Measurements from ENCODE around the gene RTN4IP1.

The RTN4IP1 gene

DNA sequence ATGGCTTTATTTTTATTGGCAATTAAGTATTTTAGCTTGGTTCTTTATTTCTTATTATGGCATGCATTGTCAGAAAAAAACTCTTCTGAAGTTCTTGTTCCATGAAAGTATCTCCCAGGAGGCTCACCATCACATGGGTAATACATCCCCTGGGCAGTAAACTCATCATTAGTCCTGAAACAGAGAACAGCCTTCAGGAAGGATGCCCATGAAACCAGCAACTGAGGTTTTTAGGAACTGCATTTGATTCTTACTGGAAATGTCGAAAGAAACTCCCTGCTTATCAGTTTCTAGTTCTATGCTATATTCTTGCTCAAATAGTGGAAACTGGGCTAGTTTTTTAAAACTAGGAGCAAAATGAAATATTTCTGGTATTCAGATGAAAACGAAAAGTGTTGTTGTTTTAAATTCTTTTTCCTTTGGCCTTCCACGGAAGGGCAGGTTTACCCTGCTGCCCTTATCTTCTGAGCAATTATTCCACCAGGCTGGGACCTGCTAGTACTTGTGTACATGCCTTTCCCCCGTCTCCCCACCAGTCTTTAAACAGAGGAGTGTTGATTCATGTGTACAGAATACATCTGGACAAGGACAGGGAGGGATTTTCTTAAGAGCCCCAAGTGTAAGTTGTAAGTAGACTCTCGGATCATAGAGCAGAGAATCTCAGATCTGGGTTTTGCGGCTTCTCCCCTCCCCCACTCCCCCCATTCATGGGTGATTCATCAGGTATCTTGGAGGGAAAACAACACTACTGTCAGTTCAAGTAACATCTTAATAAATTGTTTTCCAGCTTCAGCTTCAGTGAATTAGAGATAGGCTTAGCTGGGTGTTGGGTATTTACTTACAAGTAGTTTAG is 81.5 kb downstream of the RTN4IP1 start:
- no peak for DNase-seq (ENCODE audit: low read depth in 2 of 2)

DNA sequence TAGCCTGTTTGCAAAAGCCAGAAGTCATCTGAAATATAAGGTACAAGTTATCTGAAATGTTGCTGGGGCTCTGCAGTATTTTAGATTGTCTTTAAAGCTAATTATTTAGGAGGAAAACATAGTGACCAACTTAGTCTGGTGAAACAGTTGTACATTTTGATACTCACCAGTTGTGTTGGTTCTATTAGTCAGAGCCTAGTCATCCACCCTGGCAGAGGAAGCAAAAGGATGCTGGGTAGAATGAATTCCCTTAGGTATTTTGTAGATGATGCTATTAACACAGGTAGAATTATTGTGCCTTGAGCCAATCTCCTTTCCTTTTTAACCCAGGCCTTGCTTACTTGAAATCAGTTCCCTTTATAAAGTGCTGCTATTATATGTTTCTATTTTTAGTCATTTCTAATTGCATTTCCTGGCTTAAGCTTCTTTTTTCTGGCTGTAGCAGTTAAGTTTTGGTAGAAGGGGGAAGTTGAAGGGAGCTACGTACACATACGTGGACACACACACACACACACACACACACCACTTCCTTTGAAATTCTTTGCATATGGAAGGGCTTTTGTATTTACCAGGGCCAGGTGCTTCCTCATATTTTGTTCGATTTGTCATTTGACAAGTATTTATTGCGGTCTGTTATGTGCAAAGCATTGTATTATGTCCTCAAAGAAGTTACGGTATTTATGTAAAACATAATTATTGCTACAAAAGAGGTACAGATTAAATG is 82.4 kb downstream of the RTN4IP1 start:
- DNase-seq (ENCODE audit: low read depth in 2 of 2): no peak

DNA sequence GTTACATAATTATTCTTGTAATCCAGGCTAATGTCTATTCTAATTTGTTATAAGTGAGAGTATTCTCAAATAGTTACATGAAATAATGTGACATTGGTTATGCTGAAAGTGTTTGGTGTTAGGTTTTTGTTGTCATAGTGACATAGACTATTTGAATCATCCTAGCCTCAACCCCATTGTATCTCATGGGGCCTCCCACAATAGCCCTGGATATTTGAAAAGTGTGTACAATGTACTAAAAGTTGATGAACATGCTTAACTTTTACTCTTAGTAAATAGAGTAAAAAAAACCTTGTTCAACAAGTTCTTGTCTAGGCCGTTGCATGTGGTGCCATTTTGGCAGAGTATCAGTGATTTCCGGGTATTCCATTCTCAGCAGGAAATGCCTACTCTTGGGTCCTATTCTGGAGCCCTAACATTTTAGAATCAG is 83.0 kb downstream of the RTN4IP1 start:
- DNase-seq (ENCODE audit: low read depth in 2 of 2): no peak

DNA sequence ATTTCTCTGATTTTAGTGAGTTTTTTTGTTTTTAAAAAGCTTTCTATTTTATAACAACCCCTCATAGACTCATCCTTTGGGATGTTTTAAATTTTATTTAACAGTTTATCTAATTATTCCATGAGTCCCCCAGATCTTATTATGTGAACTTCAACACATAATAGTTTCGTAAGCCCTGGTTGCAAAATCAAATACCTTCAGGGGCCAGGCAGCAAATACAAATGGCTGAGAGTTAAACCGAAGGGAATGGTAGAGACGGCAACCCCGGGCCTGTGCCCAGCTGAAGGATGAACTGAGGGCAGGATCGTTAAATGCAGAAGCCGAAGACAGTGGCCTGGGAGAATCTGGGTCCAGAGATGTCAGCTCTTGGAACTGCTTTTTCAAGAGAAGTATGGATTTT is 88.4 kb downstream of the RTN4IP1 start:
- no peak for DNase-seq (ENCODE audit: low read depth in 2 of 2)

DNA sequence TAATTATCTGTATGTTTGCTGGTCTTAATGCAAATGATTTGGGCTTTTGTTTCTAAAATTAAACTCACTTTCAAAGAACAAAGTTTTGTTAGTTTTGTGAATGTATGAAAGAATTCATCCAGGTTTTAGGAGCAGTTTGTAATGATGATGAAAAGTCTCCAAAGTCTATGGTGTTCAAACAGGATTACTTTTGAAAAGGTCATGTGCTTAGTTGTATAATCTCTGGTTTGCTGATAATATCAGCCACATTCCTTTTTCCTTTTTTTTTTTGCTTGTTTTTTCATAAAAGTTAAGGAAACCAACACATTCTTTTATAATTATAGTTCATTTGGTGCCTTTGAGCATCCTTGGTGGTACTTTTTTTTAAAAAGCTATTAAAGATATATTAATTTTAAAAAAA is 88.9 kb downstream of the RTN4IP1 start:
- no peak for DNase-seq (ENCODE audit: low read depth in 2 of 2)

DNA sequence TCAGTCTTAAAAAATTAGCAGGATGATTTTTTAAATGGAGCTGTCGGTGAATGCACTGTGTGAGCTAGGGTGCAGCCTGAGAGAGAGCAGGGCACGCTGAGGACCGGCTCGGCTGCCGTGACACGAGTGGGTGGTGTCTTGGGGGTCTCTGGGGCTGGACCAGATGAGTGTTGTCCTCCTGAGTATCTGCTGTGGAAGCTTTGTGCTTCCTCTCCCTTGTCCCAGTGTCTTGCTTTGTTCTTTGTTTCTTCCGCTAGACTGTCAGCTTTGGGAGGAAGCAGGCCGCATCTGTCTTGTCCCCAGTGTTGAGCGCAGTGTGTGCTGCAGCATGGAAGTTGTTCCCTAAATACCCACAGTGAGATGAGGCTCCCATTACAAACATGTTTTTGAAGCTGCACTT is 89.4 kb downstream of the RTN4IP1 start:
- no peak for DNase-seq (ENCODE audit: low read depth in 2 of 2)

DNA sequence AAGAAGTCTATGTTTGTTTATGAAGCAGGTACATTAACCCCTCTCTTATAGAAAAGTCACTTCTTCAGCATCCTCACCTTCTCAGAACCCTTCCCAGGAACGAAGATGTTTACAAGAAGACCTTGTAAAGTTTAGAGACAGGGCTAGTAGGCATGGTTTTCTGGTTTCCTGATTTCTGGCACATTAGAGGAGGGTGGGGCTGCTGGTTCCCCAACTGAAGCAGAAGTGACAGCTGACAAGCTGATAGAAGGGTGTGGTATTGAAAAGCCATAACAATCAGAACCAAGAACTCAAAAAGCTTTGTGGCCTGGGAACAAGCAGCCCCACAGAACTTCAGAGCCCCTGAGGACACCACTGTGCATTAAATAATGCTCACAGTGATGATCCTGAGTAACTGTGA is 91.2 kb downstream of the RTN4IP1 start:
- DNase-seq (ENCODE audit: low read depth in 2 of 2): no peak

DNA sequence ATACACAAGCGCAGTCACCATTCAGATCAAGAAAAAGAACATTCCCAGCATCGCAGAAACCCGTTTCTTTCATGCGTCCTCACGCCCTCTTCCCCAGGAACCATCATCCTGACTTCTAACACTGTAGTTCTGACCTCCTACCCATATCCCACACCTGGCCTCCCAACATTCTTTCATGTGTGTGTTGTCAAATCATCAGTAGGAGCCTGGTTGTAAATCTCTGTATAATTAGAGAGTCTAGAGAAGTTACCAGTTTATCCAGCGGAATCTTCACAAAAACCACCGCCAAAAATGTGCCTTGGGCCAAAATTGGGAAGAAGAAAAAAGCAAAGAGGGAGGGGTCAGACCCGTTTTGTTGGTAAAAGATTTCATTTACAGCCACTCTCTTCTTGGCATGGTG is 91.6 kb downstream of the RTN4IP1 start:
- no peak for DNase-seq (ENCODE audit: low read depth in 2 of 2)

DNA sequence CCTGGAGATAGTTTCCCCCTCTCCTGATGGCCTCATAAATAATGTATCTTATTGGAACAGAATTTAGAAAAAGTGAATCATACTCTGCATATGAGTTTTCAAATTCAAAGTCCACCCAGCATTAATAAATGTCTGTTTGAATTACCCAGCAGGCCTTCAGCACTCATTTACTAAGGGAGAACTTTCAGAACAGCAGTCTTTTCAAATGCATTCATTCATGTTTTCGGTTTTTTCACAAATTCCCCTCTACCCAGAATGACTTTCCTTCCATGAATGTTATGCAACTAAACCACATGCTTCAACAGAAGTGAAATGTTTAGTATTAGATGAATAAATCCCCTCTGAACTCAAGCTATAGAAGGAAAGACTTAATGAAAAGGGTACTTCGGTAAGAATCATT is 92.4 kb downstream of the RTN4IP1 start:
- DNase-seq (ENCODE audit: low read depth in 2 of 2): no peak

DNA sequence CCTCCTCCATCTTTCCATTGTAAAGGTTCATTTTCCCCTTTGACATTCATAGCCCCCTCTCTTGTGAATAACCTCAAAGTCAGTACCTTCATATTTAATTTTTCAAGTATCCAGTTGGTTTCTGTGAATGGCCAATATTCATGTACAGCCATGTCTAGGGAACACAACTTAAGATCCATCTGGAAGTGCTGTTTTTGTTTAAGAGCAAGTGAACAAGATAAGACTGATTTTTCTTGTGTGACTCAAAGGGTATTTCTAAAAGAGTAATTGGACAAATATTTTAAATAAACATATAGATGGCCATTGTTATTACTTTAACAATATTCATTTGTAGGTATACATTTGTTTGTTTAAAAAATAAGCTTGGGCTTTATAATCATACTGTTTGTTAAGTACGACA is 92.9 kb downstream of the RTN4IP1 start:
- no peak for DNase-seq (ENCODE audit: low read depth in 2 of 2)

DNA sequence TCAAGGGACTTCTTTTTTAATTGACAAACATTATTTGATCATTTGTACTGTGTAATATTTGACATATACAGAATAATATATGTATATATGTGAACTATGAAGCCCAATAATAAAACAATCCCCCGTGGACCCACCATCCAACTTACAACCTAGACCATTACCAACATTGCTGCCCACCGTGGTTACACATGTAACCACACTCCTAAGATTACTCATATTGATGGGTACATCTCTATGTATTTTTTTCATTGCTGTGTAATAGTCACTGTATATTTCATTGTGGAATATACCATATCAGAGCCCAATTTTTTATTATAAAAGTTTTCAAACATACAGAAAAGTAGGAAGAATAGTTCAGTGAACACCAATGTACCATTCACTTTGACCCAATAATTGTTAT is 94.3 kb downstream of the RTN4IP1 start:
- DNase-seq (ENCODE audit: low read depth in 2 of 2): no peak

DNA sequence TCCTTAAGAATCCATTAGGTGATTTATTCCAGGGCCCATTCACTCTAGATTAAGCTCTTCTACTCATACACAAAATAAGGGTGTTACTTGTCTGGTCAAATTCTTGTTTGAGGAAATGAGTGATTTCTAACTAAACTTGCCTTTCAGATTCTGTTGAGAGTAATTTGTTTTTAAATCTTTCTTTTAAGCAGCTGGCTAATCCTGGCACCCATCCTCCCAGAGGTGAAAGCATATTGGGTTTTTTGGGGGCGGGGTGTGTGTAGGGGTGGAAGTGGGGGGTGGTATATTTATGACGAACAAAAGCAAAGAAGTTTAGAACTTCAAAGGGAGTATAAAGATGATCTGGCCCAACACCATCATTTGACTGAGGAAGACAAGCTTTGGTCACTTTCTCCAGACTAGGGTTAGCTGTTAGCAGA is 94.7 kb downstream of the RTN4IP1 start:
- no peak for DNase-seq (ENCODE audit: low read depth in 2 of 2)

DNA sequence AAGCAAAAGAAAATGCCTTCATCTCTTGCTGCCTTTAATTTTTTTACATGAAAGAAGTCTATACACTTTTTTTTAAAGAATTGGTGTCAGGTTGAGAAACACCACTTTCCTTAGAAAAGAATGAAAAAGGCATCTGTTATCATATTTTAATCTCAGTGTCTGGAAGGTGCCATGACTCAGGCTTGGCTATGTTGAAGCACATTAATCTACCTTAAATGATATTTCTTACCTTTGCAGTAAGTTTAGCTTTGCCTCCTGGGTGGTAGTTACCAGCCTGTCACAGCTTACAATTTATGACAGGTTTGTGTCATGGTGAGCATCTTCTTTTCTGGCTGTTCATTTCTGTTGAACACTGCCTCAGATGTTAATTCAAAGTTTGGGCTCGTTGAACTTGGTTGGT is 95.3 kb downstream of the RTN4IP1 start:
- no peak for DNase-seq (ENCODE audit: low read depth in 2 of 2)

DNA sequence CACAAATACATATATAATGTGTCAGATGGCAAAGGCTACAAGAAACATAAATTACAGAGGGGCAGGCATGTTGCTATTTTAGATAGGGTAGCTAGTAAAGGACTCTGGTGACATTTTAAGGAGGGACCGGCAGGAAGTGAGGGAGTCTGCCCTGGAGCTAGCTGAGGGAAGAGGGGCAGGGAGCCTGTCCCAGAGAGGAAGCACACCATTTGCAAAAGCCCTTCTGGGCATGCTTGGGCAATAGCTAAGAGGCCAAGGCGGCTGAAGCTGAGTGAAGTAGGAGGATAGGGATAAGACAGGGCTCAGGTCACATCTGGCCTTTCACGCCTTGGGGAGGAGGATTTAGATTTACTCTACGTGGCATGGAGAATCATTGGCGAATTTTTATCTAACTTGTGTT is 96.2 kb downstream of the RTN4IP1 start:
- no peak for DNase-seq (ENCODE audit: low read depth in 2 of 2)

DNA sequence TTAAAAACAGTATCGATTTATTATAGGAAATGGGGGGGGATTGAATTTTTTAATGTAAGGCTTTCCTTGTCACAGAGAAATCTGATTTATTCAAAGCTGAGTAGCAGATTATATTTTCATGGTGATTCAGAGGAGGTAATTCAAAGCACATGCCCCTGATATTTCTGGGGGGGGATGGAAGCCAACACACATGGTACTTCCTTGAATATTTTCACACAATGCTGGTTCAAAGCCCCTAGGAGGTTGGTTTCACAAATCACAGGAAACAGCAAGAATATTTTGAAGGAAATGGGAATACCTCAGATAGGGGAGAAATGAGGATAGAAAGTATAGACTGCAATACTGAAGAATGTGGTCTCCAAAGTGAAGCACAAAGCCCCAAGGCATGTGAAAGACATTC is 98.8 kb downstream of the RTN4IP1 start:
- no peak for DNase-seq (ENCODE audit: low read depth in 2 of 2)

DNA sequence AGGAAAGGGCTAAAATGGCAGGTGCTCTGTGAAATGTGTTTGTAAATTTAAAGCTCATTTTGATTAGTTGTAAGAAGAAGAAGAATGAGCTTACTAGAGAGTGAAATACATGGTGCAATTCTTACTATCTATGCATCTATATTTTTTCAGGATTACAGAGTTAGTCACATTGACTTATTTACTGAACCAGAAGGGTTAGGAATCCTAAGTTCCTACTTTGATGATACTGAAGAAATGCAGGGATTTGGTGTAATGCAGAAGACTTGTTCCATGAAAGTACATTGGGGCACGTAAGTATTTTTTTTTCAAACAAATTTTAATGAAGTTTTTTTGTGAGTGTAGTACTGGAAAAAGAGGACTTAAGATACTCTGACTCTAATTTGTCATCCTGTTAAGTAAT is 99.3 kb downstream of the RTN4IP1 start:
- no peak for DNase-seq (ENCODE audit: low read depth in 2 of 2)

DNA sequence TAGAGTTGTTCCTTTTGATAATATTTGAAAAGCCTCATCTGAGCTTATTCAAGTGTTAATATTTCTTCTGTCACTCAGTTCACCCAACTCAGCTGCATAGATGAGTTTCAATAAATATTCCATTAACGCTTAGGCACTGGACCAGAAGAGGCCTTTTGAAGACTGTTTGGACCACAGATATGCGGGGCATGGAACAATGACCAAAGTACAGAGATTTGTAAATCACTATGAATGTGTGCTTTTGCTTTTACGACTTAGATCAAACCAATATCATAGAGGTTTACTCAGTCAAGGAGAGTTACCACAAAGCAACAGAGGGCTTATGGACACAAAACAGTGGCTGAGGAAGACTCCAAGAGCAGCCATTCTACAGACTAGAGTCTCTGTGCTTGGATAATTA is 99.9 kb downstream of the RTN4IP1 start:
- no peak for DNase-seq (ENCODE audit: low read depth in 2 of 2)

DNA sequence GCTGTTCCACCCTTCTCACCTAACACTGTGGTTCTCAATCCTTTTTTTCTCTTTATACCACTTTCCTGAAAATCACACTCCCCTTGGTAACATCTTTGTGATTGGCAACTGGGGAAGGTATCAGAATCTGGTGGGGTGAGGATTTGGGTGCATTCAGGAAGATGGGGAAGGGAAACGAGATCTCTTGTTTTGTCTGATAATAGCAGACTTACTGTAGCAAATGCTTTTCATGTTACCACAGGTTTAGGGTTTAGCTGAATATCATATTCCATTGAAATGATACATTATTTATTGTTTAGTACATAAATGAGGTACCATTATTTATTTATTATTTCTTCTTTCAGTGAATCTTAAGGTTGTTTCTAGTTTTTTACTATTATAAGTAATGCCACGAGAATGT is 100.8 kb downstream of the RTN4IP1 start:
- DNase-seq (ENCODE audit: low read depth in 2 of 2): no peak

DNA sequence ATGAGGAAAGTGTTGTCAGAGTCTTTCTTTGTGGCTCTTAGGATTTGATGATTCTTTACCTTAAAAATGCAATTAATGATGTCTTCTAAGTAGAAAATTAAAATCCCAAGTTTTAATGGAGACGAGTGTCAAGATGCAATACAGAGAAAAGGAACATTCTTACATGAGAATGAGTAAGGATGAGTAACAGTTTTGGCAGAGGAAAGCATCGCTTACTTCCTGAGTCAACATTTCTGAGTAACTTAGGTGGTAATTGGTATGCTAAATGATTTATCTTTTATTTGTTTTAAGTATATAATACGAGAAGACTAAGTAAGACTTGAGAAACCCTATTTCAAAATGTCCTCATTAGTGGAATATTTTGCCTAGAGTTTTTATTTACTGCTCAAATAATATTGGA is 101.3 kb downstream of the RTN4IP1 start:
- DNase-seq (ENCODE audit: low read depth in 2 of 2): no peak

DNA sequence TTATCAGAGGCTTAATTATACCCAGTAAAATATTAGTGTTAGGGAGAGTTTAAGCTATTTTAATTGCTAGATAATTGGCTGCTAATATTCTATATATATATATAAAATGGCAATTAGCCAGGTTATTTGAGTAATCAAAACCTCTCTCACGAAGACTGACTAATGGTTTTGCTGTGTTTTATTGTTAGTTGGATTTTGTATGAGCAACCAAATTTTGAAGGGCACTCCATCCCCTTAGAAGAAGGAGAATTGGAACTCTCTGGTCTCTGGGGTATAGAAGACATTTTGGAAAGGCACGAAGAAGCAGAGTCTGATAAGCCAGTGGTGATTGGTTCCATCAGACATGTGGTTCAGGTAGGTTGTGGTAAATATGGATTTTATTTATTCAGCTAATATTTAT is 102.2 kb downstream of the RTN4IP1 start:
- DNase-seq (ENCODE audit: low read depth in 2 of 2): no peak

DNA sequence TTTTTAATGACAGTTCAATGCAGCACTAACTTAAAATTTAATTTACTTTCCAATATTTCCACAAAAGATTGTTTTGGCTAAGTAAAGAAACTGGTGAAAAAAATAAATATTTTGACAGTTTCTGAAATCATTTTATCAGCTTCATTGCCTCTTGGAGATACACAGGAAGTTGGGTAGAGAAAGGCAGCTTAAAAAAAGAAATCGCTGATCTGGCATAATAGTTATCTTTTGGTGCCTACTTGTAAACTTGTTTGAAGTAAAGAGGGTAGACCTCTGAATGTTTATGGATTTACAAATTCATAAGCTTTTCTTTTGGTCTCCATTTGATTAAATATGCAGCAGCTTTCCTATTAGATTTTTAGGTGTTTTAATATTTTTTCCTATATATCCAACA is 103.4 kb downstream of the RTN4IP1 start:
- DNase-seq (ENCODE audit: low read depth in 2 of 2): no peak

DNA sequence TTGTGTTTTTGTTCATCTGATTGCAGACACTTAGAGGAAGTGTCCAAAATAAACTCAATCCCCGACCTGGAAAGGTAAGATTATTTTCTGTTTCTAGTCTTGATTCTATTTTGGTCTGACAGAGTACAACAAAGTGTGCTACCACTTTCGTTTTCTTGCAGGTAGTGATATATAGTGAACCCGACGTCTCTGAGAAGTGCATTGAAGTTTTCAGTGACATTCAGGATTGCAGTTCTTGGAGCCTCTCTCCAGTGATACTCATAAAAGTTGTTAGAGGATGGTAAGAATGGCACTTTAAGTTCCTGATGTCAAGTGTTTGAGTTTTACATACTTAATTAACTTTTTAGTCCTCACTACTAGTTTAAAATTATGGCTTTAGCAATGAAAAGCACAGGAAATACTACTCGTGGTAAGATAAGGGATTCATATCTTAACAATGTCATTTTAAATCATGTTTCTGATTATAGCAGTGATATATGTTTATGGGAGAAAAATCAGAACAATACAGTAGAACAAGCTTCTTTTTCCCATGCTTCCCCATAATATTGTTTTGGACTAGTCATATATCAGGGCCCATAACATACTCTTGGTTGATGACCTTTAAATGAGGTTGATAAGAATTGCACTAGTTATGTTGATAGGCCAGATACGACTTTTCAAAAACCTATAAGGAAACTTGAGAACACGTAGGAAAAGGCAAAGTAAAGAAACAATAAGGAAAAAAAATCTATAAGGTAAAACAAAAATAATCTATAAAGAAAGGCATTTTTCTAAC is 104.0 kb downstream of the RTN4IP1 start:
- no peak for DNase-seq (ENCODE audit: low read depth in 2 of 2)
